ENCODE measurements around the gene ADAMTSL3.

Gene ADAMTSL3

DNA sequence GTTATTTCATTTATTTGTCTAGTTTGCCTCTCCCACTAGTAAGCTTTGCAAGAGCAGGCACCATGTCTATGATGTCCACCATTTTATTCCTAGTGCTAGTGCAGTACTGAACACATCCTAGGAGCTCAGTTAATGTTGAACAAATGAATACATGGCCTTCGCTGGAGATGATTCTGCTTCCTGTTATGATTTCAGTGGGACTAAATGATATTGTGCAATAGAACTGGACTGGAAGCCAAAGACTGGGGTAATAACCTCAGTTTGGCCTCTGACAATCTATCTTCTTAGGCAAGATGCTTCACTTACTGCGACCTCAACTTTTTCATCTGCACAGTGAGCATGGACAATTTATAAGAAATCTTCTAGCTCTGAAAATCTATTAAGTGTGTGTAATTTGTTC is 191.3 kb downstream of the ADAMTSL3 start:
- H3K27ac ChIP-seq = no peak overlapping the region
- no peak for TF ChIP-seq ZFX (IDR thresholded peaks at IDR 0.05; ENCODE audit: borderline replicate concordance)
- TF ChIP-seq, protein P1, sequence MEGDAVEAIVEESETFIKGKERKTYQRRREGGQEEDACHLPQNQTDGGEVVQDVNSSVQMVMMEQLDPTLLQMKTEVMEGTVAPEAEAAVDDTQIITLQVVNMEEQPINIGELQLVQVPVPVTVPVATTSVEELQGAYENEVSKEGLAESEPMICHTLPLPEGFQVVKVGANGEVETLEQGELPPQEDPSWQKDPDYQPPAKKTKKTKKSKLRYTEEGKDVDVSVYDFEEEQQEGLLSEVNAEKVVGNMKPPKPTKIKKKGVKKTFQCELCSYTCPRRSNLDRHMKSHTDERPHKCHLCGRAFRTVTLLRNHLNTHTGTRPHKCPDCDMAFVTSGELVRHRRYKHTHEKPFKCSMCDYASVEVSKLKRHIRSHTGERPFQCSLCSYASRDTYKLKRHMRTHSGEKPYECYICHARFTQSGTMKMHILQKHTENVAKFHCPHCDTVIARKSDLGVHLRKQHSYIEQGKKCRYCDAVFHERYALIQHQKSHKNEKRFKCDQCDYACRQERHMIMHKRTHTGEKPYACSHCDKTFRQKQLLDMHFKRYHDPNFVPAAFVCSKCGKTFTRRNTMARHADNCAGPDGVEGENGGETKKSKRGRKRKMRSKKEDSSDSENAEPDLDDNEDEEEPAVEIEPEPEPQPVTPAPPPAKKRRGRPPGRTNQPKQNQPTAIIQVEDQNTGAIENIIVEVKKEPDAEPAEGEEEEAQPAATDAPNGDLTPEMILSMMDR (IDR thresholded peaks at IDR 0.05) = no peak

DNA sequence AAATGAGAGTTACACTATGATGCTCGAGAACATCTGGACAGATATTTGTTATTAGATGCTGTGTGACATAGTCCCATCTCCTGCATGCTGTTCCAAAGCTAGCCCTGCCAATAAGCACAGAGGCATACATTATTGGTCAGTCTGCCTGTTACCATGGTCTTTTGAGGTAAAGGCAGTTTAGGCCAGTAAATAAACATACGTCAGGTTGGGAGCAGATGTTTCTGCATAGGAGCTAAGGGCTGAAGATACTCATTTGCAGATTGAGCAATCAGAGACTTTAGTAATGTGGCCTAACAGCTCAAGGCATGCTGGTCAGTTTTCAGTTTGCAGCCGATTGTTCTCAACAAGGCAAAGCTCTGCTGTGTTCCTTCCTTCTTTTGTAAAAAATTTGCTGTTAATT is 192.9 kb downstream of the ADAMTSL3 start:
- TF ChIP-seq, protein P1 (IDR thresholded peaks at IDR 0.05) = no peak
- TF ChIP-seq ZFX (IDR thresholded peaks at IDR 0.05; ENCODE audit: borderline replicate concordance) = no peak
- no peak overlapping the region for H3K27ac ChIP-seq

DNA sequence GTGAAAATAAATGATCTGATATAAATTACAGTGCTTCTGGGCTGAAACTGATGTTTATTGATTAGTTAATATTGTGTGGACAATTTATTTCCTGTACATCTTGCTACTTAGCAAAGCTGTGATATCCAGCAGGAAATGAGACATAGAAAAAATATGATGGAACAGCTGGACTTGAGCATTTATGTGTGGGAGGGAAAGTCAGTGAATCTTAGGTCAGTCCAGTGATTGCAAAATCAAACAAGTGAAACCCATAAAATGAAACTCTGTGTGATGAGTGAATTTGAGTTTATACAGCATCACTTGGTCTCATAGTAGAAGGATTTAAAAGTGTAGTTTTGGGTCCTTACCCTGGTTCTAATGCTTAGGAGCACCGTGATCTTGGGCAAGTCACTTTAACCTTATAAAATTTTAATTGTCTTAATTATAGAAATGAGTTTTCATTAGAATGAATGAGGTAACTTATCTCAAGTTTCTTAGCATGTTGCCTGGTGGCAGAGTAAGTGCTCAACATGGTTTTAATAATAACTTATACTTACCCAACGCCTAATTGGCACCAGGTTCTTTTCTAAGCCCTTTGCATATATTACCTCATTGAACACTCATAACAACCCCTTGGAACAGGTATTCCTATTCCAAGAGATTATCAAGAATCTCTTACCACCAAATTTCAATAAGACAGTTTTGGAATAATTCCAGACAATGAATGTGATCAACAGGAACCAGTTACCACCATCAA is 194.6 kb downstream of the ADAMTSL3 start:
- H3K27ac ChIP-seq = no peak overlapping the region
- TF ChIP-seq, protein P1 (IDR thresholded peaks at IDR 0.05) = no peak
- no peak for TF ChIP-seq ZFX (IDR thresholded peaks at IDR 0.05; ENCODE audit: borderline replicate concordance)

DNA sequence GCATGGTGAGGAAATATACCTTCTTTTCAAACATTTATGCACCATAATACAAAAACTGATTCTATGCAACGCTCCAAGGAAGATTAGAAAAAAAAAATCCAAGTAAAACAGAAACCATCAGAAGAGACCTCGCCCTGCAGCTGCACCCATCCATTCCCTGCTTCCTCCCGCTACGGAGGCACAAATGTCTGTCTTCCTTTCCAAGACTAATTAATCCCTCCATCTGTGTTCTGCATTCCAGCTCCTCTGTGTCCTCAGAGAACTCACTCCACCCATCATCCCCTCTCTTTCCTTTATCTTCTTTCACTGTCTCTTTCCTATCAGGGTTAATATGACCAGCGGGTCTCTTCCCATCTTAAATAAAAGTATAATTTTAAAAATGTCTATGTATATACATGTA is 196.1 kb downstream of the ADAMTSL3 start:
- TF ChIP-seq, protein P1 (IDR thresholded peaks at IDR 0.05) = no peak
- no peak for TF ChIP-seq ZFX (IDR thresholded peaks at IDR 0.05; ENCODE audit: borderline replicate concordance)

DNA sequence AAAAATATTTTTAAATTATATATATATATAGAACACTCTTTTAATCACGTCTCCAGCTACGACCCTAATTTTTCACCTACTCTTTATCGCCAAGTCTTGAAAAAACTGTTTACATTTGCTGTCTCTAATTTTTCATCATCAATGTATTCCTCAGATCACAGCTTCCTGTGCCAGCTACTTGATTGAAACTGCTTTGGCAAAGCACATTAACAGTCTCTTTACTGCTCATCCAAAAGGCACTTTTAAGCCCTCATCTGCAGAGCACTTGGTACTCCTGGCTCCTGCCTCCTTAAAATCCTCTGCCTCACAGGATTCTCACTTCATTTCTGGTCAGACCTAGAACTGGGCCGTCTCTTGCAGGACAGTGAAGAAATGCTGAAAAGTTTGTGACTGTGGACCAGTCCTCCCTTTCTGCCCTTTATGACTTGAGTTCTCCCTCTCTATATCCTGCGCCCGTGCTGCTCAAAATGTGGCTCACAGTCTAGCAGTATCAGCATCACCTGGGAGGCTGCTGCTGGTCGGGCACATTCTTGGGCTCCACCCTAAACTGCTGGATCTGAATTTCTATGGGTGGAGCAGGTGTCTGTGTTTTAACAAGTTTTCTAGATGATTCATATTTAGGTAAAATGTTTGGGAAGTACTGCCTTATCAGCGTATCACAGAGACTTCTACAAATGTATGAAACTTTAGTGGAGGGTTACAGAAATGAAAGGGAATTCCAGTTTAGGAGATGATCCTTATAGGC is 196.8 kb downstream of the ADAMTSL3 start:
- no peak overlapping the region for H3K27ac ChIP-seq
- TF ChIP-seq, protein P1 (IDR thresholded peaks at IDR 0.05) = no peak
- TF ChIP-seq ZFX (IDR thresholded peaks at IDR 0.05; ENCODE audit: borderline replicate concordance) = no peak

More for the DNA sequence above, 196.1 kb downstream of the ADAMTSL3 start:
- no peak overlapping the region for H3K27ac ChIP-seq

DNA sequence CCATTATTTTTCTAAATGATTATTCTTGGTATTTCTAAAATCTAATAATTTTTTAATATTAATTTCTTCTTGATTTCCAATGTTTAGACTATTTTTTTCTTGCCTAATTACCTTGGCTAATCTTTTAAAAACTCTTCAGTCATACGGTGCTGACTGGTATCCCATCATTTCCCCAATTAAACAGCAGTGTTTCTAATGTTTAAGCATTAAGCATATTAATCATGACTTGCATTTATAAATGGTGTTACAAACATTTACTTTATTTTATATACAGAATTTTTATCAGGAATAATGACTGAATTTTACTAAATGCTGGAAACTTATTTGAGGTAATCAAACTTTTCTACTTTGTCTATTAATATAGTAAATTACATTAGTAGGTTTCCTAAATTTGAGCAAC is 199.3 kb downstream of the ADAMTSL3 start:
- TF ChIP-seq, protein P1 (IDR thresholded peaks at IDR 0.05) = no peak
- TF ChIP-seq ZFX (IDR thresholded peaks at IDR 0.05; ENCODE audit: borderline replicate concordance) = no peak
- H3K27ac ChIP-seq = no peak overlapping the region

DNA sequence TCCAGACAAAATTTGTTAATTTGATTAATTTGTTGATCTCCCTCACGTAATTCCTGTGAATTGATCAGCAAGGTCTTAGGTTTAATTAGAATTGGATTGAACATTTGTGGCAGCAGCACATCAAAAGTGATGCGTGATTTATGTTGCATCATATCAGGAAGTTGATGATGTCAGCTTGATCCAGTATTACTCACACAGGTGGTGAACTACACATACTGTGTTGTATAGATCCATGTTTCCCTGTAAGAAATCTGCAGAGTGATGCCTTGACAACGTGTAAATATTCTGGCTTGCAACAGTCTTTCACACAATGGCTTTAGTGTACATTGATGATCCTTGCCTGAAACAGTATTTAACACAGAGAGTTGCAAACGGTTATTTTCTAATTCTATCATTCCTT is 200.4 kb downstream of the ADAMTSL3 start:
- no peak for TF ChIP-seq ZFX (IDR thresholded peaks at IDR 0.05; ENCODE audit: borderline replicate concordance)
- TF ChIP-seq, protein P1 (IDR thresholded peaks at IDR 0.05) = no peak
- no peak overlapping the region for H3K27ac ChIP-seq
